Vagina (tissue), 2 donors: ENCODE data around the gene SMARCC1.

ENCODE experiments used
- CTCF ChIP-seq, 3 experiments: fragments of 450-650 bp in 2 of 3; fragments of 200-600 bp in 1 of 3; sonication (generic) in 1 of 3; IDR thresholded peaks; one replicate each; pipeline ENCODE4 v1.5.1; 2017 to 2019; ENCODE audit warnings: antibody characterized with exemption in 3 of 3, mild to moderate bottlenecking in 2 of 3, moderate library complexity in 2 of 3
- POLR2A ChIP-seq, 2 donors: fragments of 450-650 bp; IDR thresholded peaks; one replicate each; pipeline ENCODE4 v1.6.1; 2017; ENCODE audit warnings: antibody characterized with exemption in 2 of 2, mild to moderate bottlenecking in 2 of 2, moderate library complexity in 2 of 2

- TF ChIP-seq CTCF (IDR thresholded peaks at IDR 0.05) (no peak), POLR2A (IDR thresholded peaks at IDR 0.05) (no peak)
These were observed 215.8 kb downstream of the SMARCC1 start for GRCh38 chr3:47565734-47566550.
